GM19438 (cell line): ENCODE results near the gene SLC39A11.

ENCODE experiments used
- ATAC-seq: cut with Tn5 transposase; IDR thresholded peaks from one replicate; pipeline ENCODE4 v1.9.1; 2021; ENCODE audit warnings: low read depth; ENCODE audit not compliant: unreplicated experiment

The SLC39A11 gene

DNA sequence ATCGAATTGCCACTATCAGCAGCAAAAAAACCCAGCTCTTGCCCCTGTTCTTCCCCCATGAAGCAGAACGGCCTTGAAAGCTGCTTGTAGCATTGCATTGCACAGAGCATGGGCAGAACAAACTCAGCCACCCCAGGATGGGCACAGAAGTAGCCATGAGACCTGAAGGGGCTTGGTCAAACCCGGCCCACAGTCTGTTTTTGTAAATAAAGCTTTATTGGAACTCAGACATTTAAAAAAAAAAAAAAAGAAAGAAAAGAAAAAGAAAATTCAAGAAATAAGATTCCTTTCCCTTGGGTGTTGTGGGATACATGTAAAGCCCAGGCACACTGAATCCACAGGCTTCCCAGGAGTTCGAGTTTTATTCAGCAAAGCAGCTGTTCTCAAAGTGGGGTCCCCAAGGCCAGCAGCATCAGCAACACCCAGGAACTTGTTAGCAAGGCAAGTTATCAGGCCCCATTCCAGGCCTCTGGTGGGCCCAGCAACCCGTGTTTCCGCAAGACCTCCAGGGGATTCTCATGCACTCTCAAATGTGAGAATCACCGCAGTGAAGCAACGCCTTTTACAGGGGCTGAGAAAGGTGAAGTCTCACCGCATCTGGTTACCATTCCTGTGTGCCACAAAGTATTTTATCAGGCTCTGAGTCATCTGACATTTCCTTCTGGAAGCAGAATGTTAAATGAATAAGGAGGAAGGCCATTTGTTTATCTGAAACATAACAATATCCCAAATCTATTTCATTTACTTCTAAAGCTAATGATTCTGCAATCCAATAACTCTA is 108.2 kb downstream of the SLC39A11 start:
- no peak for ATAC-seq

DNA sequence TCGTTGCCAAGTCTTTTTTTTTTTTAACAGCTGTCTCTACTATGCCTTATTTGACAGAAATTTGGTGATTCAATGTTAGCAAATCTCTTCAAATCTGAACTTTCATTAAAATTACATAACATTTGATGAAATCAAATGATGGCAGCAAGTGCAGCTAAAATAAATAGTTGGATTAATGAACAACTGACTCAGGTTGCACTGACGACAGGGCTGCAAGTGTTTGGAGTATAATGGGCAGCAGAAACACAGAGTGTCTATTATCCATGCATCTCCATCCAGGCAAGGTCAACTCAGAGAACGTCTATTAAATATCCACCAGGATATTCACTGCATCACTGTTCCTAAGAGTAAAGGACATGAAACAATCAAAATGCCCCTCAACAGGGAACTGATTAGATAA is 109.8 kb downstream of the SLC39A11 start:
- ATAC-seq = no peak

DNA sequence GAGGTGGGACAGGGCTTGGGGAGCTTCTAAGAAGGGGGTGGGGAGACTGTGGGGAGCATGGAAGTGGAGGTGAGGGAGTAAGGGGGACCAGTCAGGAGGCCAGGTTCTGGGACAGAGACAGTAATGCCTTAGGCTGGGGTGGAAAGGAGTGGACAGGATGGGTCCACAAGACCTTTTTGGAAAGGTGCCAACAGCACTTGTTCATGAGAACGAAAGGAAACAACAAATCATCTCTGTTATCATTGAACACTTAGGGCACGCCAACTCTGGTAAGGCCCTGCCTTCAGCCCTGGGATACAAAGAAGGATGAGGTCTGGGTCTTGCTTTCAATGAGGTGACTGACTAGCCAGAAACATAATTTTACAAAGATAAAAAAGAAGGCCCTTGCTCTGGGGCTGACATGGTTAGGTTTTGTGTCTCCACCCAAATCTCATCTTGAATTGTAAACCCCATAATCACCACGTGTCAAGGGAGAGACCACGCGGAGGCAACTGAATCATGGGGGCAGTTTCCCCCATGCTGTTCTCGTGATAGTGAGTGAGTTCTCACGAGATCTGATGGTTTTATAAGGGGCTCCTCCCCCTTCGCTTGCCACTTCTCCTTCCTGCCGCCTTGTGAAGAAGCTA is 113.8 kb downstream of the SLC39A11 start:
- no peak for ATAC-seq

DNA sequence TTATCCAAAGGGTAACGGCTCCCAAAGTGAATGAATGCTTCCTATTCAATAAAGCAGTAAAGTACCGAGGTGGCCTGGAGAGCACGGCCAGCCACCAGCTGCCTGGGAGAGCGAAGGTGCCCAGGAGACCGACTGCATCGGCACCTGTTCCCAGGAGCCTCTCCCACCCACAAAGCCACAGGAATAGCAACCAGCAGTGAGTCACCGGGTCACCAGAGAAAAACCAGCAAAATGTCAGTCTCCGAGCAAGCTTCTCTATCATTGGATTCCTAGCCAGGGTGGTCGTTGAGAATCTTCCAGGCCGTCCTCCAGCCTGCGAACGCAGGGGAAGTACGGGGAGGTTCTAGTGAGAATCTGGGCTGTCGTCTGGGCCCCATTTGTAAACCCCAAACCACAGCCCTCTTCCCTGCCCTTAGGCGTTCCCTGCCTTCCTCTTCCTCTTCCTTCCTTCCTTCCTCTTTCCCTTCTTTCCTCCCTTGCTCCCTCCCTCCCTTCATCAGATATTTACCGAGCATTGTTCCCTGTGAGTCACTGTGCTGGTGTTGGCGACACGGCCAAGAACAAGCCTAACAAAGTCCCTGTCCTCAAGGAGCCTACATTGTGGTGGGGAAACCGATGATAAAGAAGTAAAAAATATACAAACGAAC is 114.6 kb downstream of the SLC39A11 start:
- no peak for ATAC-seq

DNA sequence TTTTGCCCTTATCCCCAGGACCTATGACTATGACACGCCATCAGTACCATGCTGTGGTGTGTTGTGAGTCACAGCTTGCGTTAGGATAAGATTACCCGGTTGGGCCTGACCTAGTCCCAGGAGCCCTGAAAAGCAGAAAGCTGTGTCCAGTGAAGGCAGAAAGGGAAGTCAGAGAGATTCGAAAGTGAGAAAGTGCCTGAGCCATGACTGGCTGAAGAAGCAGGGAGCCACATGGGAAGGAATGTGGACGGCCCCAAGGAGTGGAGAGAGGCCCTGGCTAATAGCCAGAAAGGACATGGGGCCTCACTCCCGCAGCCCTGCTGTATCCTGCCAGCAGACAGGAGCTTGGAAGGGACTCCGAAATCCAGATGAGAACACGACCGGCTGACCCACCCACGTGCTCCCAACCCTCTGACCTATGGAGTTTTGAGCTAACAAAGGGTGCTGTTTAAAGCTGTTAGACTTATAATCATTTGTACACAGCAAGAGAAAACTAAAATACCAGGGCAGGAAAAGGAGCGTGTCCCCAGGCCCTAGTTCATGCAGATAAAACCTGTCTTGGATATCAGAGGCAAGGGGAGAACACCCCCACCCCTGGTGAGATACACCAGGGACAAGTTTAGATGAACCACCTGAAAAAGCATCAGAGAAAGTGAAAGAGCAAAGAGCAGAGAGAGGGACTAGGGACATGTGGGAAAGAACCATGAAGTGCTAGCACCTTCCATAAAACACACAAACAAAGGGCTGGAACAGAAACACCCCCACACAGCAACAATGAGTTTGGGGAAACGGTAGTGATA is 115.3 kb downstream of the SLC39A11 start:
- ATAC-seq = peak; percentile 62

DNA sequence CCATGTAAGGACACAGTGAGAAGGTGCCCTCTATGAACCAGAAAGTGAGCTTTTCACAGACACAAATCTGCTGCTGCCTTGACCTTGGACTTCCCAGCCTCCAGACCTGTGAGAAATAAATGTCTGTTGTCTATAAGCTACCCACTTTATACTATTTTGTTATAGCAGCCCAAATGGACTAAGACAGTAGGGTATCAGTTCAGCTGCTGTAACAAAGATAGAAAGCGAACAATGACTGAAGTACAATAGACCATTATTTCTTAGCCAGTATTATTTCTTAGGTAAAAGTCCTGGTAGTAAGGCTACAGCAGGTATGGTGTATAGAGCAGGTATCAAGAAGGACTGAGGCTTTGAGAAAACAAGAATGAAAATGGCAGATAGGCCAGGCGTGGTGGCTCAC is 117.0 kb downstream of the SLC39A11 start:
- no peak for ATAC-seq

DNA sequence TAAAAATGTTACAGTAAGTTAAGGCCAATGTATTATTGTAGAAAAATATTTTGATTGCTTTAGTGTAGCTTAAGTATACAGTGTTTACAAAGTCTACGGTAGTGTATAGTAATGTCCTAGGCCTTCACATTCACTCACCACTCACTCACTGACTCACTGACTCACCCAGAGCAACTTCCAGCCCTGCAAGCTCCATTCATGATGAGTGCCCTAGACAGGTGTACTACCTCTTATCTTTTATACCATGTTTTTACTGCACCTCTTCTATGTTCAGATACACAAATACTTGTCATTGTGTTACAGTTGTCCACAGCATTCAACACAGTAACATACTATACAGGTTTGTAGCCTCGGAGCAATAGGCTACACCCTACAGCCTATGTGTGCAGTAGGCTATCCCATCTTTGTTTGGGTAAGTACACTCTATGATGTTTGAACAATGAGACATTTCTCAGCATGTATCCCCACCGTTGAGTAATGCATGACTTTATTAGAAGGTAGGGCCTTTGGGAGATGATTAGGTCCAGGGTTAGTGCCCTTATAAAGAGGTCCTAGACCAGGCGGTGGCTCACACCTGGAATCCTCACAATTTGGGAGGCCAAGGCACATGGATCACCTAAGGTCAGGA is 117.8 kb downstream of the SLC39A11 start:
- ATAC-seq = no peak

DNA sequence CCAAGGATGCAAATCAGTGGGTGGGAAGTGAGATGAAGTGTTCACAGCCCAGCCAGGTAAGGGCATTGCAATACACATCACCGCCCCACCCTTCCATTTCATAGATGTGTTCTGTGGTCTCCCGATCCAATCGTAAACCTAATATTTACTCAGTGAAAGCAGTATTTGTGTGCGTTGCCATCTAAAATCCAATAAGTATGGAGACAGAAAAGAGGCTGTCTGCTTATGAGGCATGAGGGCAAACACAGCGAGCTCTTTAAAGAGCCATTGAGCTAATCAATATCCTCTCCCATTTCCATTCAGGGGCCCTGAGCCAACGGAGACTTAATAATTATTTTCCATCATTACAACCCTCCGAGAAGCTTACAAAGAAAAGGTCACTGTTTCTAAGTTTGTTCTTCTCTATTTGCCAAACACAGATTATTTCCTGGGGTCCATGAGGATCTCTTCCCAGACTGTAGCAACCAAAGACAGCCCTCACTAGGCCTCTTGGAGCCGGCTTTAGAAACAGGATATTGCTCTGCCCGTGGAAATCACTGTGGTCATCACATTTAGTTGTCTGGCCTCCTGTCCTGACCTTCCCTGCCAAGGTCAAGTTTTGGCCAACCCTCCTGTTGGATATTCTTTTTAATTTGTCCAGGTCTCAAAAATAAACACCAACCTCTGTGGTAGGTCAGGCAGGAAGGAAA is 120.1 kb downstream of the SLC39A11 start:
- no peak for ATAC-seq

DNA sequence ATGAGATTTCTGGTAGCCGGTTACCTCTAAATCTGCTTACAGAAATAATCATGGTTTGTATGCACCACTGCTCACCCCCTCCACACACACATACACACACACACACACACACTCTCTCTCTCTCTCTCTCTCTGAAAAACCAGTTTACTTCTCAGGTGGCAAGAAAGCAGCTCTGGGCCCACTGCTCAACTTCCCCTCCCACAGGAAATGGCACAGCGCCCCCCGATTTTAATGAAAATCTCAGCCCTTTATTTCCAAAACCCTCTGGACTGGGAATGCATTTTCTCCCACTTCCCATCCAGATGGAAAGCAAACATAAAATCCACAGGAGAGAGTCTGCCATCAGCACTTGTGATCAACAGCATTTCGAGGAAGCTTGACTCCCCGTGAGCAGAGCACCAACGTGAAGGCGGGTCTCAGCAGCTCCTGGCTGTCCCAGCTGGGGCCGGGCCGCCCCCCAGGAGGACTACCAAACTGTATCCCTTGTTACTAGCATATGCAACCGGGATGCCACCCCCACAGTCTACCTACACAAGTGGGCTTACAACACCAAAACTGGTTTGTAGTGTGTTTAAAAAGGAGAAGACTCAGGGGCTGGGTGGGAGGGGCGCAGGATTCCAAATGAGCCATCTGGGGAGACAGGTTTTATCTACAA is 121.1 kb downstream of the SLC39A11 start:
- ATAC-seq = no peak

DNA sequence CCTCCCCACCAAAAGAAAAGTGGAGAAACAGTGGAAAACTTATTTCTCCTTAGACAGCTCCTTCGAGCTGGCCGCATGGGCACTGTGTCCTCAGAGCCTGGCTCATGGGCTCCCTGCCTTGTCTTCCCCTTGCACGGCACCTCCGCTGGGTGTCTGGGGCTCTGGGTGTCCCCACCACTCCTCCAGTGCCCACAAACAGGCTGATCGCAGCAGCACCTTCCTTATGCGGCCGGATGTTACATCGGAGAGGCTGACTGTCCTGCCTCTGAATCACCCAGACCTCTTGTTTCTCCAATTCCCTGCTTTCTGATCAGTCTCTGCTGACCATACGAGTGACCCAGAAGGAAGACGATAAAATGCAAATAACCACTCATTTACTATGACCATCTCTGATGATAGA is 121.7 kb downstream of the SLC39A11 start:
- no peak for ATAC-seq

DNA sequence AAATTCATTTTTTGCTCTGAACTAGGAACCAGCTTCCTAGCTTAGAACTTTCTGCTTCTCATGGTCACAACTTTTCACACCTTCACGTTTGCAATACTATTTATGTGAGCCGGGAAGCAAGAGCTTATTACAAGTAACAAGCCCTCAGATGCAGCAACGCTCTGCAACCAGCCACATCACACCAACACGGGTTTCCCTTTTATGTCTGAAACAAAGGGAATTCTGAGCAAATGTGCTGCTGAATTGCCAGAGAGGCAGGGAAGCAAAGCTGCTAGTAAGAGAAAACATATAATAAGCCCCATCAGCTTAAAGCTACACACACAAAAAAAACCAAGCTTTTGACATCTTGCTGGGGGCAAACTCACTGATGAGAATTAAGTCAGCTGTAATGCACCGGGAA is 122.2 kb downstream of the SLC39A11 start:
- ATAC-seq = no peak

DNA sequence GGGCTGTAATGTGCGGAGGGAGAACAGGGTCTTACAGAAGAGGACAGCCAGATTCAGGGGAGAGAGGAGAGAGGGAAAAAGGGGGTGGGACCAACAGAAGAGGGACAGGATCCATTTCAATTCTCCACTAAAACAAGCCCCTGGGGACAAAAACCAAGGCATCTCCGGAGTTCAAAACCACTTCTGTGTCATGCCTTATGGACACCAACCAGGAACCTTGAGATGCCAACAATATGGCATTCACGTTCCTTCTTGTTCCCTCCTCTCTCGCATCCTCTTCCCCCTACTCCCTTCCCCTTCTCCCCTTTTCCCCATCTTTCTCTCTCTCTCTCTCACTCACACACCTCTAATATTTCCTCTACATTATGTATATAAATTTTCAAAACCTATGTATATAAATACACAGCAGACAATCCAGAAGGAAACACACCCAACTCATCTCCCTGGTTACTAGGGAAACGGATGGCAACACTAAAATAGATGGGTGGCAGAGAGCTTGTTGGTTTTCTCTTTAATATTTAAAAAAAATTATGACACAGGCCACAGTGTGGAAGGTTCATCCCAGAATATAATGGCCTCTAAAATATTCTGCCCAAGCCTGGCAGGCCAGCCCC is 123.1 kb downstream of the SLC39A11 start:
- no peak for ATAC-seq

DNA sequence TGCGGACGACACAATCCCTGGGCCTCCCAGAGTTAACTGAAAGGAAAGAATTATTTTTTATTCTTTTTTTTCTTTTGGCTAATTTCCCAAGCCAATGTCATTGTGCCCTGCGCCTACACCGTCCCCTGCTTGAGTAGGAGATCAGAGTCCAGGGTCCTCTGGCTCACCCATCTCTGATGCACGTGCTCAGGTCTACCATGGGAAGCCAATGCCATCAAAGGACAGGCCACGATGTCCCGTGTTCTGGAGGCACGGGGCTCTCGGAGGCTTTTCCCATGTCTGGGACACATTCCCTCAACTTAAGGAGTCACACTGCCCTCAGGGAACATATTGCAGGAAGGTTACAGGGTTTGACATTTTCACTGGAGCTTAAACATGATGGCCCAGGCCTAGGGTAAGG is 123.7 kb downstream of the SLC39A11 start:
- ATAC-seq = no peak

DNA sequence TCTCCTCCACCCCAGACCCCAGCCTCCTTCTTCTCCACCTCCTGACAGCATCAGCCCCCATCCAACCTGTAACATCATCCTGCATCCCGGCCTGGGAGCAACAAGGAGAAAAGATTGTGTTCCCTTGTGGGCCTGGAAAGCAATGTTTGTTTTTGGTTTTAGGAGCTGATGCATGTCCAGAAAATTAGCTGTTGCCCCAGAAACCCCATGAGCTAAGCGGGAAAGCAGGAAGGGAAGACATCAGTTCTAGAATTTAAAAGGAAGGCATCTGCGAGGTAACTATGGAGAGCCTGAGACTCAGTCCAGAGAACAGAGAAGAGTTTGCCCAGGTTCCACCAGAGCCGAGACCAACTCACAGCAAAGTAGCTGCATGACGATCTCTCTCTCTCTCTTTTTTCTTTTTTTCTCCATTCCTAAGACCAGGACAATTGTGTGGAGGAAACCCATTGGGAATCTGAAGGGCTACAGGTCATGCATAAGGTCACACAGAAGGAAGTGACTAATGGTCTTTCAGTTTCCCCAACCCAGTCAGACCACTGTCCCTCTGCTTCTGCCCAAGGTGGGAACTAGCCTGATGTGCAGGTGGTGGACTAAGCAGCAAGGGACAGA is 124.4 kb downstream of the SLC39A11 start:
- ATAC-seq = no peak

DNA sequence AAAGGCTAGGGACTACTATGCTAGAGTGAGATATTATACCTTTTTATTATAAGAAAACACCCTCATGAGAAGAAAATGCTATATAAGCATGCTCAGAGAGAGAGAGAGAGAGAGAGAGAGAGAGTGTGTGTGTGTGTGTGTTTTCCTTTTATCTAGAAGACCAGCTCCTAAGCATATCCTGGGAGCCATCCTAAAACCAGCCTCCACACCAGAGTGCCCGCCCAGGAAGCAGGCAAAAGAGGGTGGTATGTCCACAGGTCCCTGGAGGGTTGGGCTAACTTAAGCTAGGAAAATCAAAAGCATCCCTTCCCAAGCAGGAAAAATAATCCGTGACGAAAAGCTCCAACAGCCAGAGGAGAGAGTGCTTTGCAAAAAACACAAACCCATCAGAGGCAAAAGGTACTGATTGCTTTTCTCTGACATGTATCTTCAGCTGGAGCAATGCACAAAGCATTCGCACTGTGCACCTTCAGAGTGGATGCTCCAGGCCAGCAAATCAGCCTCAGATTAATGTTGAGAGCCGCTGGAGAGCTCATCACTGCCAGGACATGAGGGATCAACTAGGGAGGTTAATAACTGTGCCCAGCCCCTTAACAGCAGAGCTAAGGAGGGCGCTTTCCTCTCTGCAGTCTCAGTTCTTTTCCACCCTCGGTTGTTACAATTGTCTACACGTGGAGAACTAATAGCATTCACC is 125.1 kb downstream of the SLC39A11 start:
- ATAC-seq = no peak

DNA sequence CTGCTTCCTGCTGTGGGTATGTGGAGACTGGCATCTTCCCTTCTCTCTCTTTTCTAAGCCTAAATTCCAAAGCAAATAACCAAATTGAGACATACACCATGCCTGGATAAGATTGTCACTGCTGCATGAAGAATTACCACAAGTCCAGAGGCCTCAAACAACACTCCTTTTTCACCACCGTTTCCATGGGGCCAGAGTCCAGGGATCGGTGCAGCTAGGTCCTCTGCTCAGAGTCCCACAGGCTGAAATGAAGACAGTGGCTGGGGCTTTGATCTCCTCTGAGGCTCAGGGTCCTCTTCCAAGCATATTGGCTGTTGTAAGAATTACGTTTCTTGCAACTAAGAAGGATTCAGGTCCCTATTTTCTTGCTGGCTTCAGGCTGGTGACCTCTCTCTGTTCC is 130.4 kb downstream of the SLC39A11 start:
- ATAC-seq = no peak

DNA sequence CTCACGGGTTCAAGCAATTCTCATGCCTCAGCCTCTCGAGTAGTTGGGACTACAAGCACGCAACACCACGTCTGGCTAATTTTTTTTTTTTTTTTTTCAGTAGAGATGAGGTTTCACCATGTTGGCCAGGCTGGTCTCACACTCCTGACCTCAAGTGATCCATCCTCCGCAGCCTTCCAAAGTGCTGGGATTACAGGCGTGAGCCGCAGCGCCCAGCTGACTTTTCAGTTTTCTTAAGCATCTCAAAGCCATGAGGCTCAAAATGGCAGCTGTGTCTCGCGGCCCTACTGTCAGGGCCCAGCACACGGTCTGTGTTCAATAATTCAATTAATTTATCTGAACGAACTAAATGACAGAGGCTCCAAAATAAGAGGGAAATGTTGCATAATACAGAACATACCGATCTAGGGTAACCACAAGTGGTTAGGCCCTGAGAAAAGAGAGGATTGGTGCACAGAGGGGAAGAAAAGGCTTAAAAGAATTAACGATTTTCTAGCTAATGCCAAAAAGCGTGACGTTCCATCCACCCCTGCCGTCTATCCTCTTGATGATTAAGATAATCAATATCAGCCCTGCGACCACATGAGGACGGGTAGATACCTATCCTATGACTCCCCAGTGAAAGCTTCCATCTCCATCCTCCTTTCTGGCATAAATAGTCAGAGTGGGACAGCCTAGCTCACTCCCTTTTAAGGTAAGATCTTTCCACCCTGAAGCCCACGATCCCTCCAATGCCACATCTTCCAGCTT is 136.9 kb downstream of the SLC39A11 start:
- ATAC-seq = no peak
